NT2/D1 (cell line): ENCODE data around the gene CRYBG1.

Experiments used
- SUZ12 ChIP-seq: IDR thresholded peaks from 2 replicates; pipeline ENCODE4 v1.6.1; 2011; ENCODE audit not compliant: insufficient read length, insufficient read depth; ENCODE audit errors: extremely low read depth
- ZNF274 ChIP-seq: IDR thresholded peaks from 2 replicates; pipeline ENCODE4 v1.6.1; 2011; ENCODE audit warnings: mild to moderate bottlenecking, low read depth, low read length

DNA sequence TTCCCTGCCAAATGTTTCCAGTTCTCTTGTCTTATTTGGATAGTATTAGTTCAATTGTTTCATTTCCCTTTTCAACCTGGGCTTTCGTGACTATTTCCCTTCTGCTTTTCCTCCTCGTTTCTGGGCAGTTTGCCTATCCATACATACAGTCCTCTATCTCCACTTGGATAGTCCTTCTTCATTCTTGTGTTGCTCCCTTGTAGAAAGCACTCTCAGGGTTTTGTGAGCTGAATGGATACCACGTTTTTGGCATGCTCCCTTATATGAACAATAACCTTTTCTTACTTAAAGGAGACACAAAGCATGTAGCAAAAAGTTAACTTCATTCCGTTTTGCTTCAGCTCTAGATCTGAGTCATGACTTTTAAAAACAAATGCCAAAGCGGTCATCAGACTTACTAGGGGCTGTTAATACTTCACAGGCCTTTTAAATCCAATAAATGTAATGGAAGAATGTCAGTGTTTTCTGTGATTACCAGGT lies 16.6 kb downstream of the CRYBG1 start:
- no peak for TF ChIP-seq ZNF274
- TF ChIP-seq SUZ12 = no peak
